Coronary artery (tissue), 2 donors: ENCODE measurements around the gene UGGT2.
"Not testable (repeated sequence)": the region's sequence is repeated elsewhere in the genome, so short reads cannot be mapped to it uniquely, and the experiment has no call there.

Experiments
- DNase-seq: peaks from one replicate; pipeline ENCODE4 v3.0.0-alpha.2; 2017; ENCODE audit warnings: low spot score
- H3K27ac ChIP-seq, 2 donors: fragments of 200-600 bp; sonication (generic); one replicate each; pipeline ENCODE4 v1.5.1; 2016 to 2019
- H3K4me3 ChIP-seq: fragments of 200-600 bp; sonication (generic); 2 replicates; pipeline ENCODE4 v1.5.1; 2016; ENCODE audit warnings: mild to moderate bottlenecking, moderate library complexity
- CTCF ChIP-seq: fragments of 200-600 bp; sonication (generic); IDR thresholded peaks from one replicate; pipeline ENCODE4 v1.5.1; 2019; ENCODE audit warnings: antibody characterized with exemption

The UGGT2 gene

DNA sequence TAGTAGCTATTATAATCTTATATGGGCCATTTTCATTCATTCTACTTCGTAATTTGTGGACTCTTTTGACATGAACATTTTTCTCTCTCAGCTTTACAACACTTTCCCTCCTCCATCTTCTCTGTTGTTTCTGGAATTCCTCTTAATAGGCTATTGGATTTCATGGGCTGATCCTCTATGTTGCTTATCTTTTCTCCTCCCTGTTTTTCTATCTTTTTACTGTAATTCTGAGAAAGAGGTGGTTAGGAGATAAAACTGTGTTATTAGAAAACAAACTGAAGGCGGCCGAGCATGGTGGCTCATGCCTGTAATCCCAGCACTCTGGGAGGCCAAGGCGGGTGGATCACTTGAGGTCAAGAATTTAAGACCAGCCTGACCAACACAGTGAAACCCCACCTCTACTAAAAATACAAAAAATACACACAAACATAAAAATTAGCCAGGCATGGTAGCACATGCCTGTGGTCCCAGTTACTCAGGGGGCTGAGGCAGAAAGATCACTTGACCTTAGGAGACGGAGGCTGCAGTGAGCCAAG lies 188.1 kb downstream of the UGGT2 start:
- no peak for TF ChIP-seq CTCF
- no peak for DNase-seq
- H3K27ac ChIP-seq = no peak overlapping the region
- no peak overlapping the region for H3K4me3 ChIP-seq

DNA sequence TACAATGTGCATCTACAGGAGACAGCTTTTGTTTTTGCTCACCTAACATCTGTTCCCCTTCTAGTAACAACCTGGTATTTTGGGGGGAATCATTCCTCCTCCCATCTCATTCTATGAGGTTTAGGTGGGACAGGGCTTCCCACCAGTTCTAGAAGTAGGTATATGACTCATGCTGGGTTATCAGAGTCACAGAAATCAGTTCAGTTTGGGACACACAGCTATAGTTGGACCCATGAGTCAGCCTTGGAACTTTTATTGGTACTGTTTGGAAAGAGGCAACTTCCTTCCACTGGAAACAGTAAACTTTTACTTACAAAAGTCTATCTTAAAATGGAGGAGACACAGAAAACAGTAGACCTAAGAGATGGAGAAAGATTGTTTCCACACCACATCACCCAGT lies 190.8 kb downstream of the UGGT2 start:
- Histone ChIP-seq H3K27ac (no peak overlapping the region), H3K4me3 (no peak overlapping the region)
- TF ChIP-seq CTCF = no peak
- no peak for DNase-seq

GRCh38 chr13:95861296-95861695 lies 191.9 kb downstream of the UGGT2 start:
- no peak for DNase-seq
- no peak for TF ChIP-seq CTCF
- Histone ChIP-seq H3K4me3 (no peak overlapping the region), H3K27ac (no peak overlapping the region)

GRCh38 chr13:95858286-95859075 lies 194.7 kb downstream of the UGGT2 start:
- Histone ChIP-seq H3K4me3 (no peak overlapping the region), H3K27ac (no peak overlapping the region)
- no peak for TF ChIP-seq CTCF
- DNase-seq = no peak

GRCh38 chr13:95845656-95846055 lies 207.5 kb downstream of the UGGT2 start:
- H3K27ac ChIP-seq, DNase-seq, H3K4me3 ChIP-seq: not testable (repeated sequence)

DNA sequence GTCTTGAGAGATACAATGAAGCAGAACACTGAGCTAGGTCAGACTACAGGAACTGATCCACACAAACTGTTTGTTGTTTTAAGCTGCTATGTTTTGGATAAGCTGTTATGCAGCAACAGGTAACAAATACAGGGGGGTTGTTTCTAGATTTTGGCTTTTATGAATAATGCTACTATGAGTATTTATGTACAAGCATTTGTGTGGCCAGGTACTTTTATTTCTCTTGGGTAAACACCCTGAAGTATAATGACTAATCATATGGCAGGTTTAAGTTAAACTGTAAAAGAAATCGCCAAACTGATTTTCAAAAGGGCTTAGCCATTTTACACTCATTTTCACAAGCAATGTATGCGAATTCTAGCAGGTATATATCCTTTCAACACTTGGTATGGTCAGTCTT lies 210.3 kb downstream of the UGGT2 start:
- DNase-seq = no peak
- Histone ChIP-seq H3K4me3 (no peak overlapping the region), H3K27ac (no peak overlapping the region)
- no peak for TF ChIP-seq CTCF

- H3K4me3 ChIP-seq = no peak overlapping the region
- H3K27ac ChIP-seq = no peak overlapping the region
- TF ChIP-seq CTCF = no peak
- no peak for DNase-seq
Observed at GRCh38 chr13:95841894-95842293, 211.3 kb downstream of the UGGT2 start.
